ENCODE data around the gene KHK.

GRCh38 chr2:27060323-27060722 lies 26.2 kb upstream of the KHK start:
- TF ChIP-seq, protein P1, sequence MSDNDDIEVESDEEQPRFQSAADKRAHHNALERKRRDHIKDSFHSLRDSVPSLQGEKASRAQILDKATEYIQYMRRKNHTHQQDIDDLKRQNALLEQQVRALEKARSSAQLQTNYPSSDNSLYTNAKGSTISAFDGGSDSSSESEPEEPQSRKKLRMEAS (IDR thresholded peaks at IDR 0.05; ENCODE audit: low read depth) = no peak
- TF ChIP-seq, protein P2, sequence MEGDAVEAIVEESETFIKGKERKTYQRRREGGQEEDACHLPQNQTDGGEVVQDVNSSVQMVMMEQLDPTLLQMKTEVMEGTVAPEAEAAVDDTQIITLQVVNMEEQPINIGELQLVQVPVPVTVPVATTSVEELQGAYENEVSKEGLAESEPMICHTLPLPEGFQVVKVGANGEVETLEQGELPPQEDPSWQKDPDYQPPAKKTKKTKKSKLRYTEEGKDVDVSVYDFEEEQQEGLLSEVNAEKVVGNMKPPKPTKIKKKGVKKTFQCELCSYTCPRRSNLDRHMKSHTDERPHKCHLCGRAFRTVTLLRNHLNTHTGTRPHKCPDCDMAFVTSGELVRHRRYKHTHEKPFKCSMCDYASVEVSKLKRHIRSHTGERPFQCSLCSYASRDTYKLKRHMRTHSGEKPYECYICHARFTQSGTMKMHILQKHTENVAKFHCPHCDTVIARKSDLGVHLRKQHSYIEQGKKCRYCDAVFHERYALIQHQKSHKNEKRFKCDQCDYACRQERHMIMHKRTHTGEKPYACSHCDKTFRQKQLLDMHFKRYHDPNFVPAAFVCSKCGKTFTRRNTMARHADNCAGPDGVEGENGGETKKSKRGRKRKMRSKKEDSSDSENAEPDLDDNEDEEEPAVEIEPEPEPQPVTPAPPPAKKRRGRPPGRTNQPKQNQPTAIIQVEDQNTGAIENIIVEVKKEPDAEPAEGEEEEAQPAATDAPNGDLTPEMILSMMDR (IDR thresholded peaks at IDR 0.05) = no peak
- TF ChIP-seq MEF2A (IDR thresholded peaks at IDR 0.05; ENCODE audit: borderline replicate concordance, low read depth) (no peak), EZH2phosphoT487 (IDR thresholded peaks at IDR 0.05; ENCODE audit: borderline replicate concordance, low read depth) (no peak), SIN3A (IDR thresholded peaks at IDR 0.05; ENCODE audit: borderline replicate concordance, low read depth, low read length) (no peak), USF2 (IDR thresholded peaks at IDR 0.05; ENCODE audit: borderline replicate concordance, low read depth, low read length) (no peak), EP300 (IDR thresholded peaks at IDR 0.05; ENCODE audit: borderline replicate concordance in 1 of 2, low read depth in 1 of 2, low read length in 1 of 2) (no peak)
- TF ChIP-seq, protein P3, sequence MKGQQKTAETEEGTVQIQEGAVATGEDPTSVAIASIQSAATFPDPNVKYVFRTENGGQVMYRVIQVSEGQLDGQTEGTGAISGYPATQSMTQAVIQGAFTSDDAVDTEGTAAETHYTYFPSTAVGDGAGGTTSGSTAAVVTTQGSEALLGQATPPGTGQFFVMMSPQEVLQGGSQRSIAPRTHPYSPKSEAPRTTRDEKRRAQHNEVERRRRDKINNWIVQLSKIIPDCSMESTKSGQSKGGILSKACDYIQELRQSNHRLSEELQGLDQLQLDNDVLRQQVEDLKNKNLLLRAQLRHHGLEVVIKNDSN (IDR thresholded peaks at IDR 0.05; ENCODE audit: borderline replicate concordance, low read depth) = no peak
- TF ChIP-seq, protein P4, sequence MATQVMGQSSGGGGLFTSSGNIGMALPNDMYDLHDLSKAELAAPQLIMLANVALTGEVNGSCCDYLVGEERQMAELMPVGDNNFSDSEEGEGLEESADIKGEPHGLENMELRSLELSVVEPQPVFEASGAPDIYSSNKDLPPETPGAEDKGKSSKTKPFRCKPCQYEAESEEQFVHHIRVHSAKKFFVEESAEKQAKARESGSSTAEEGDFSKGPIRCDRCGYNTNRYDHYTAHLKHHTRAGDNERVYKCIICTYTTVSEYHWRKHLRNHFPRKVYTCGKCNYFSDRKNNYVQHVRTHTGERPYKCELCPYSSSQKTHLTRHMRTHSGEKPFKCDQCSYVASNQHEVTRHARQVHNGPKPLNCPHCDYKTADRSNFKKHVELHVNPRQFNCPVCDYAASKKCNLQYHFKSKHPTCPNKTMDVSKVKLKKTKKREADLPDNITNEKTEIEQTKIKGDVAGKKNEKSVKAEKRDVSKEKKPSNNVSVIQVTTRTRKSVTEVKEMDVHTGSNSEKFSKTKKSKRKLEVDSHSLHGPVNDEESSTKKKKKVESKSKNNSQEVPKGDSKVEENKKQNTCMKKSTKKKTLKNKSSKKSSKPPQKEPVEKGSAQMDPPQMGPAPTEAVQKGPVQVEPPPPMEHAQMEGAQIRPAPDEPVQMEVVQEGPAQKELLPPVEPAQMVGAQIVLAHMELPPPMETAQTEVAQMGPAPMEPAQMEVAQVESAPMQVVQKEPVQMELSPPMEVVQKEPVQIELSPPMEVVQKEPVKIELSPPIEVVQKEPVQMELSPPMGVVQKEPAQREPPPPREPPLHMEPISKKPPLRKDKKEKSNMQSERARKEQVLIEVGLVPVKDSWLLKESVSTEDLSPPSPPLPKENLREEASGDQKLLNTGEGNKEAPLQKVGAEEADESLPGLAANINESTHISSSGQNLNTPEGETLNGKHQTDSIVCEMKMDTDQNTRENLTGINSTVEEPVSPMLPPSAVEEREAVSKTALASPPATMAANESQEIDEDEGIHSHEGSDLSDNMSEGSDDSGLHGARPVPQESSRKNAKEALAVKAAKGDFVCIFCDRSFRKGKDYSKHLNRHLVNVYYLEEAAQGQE (IDR thresholded peaks at IDR 0.05; ENCODE audit: low read depth, low read length) = no peak

Measured in SK-N-SH (cell line).